Measurements from ENCODE around the gene KRTAP5-8.
A peak's percentile ranks its signal among the peaks of the same experiment; 100 is the strongest.
"Not testable (repeated sequence)": the region's sequence is repeated elsewhere in the genome, so short reads cannot be mapped to it uniquely, and the experiment has no call there.

The KRTAP5-8 gene
- 0 to 0.15 (median 0) reads per million in 4 donors for total RNA-seq

- DNase-seq: not testable (repeated sequence)
Measured at GRCh38 chr11:71537977-71538665, at the start of gene KRTAP5-8. KRTAP5-8 (plus strand) TSS chr11:71538025; CDS start chr11:71538056, 31 bp downstream.

GRCh38 chr11:71488681-71489270, 49.0 kb upstream of the KRTAP5-8 start:
- no peak for DNase-seq

- peak in 1 of 5 donors; percentile 56 for DNase-seq
Measured at GRCh38 chr11:71489311-71490043, 48.3 kb upstream of the KRTAP5-8 start.

GRCh38 chr11:71490044-71490730, 47.6 kb upstream of the KRTAP5-8 start:
- DNase-seq: no peak

GRCh38 chr11:71490731-71491390, 47.0 kb upstream of the KRTAP5-8 start:
- no peak for DNase-seq

- no peak for DNase-seq
Measured at GRCh38 chr11:71491531-71491930, 46.3 kb upstream of the KRTAP5-8 start.

- DNase-seq: no peak
Measured at GRCh38 chr11:71491940-71492339, 45.9 kb upstream of the KRTAP5-8 start.

GRCh38 chr11:71495286-71496230, 42.3 kb upstream of the KRTAP5-8 start:
- DNase-seq: no peak

- no peak for DNase-seq
Measured at GRCh38 chr11:71496421-71496820, 41.4 kb upstream of the KRTAP5-8 start.

- no peak for DNase-seq
Measured at GRCh38 chr11:71498091-71498490, 39.7 kb upstream of the KRTAP5-8 start.

- DNase-seq: no peak
Measured at GRCh38 chr11:71499125-71499524, 38.7 kb upstream of the KRTAP5-8 start.

GRCh38 chr11:71499546-71499945, 38.3 kb upstream of the KRTAP5-8 start:
- no peak for DNase-seq

GRCh38 chr11:71500601-71501021, 37.2 kb upstream of the KRTAP5-8 start:
- DNase-seq: no peak

GRCh38 chr11:71501071-71501985, 36.5 kb upstream of the KRTAP5-8 start:
- DNase-seq: no peak

- no peak for DNase-seq
Measured at GRCh38 chr11:71502026-71502425, 35.8 kb upstream of the KRTAP5-8 start.

GRCh38 chr11:71502871-71503435, 34.9 kb upstream of the KRTAP5-8 start:
- DNase-seq: no peak

- no peak for DNase-seq
Measured at GRCh38 chr11:71504531-71504930, 33.3 kb upstream of the KRTAP5-8 start.

GRCh38 chr11:71505001-71505400, 32.8 kb upstream of the KRTAP5-8 start:
- DNase-seq: no peak

- DNase-seq: no peak
Measured at GRCh38 chr11:71505781-71506180, 32.0 kb upstream of the KRTAP5-8 start.

- DNase-seq: no peak
Measured at GRCh38 chr11:71507102-71507501, 30.7 kb upstream of the KRTAP5-8 start.
